ENCODE measurements around the gene DIPK1A. TPM values are rescaled to one million over a fixed set of nuclear protein-coding genes. Genes with fewer than 3 reads are reported as not detected.
"Not testable (repeated sequence)": the region's sequence is repeated elsewhere in the genome, so short reads cannot be mapped to it uniquely, and the experiment has no call there.

The DIPK1A gene
- total and polyA plus RNA-seq, 9 donors = 4.7 to 15.4 (median 8.6) TPM

- Histone ChIP-seq H3K27ac (no peak overlapping the region), H3K4me1 (ENCODE audit: insufficient read depth) (no peaks in the 10 kb centered on the region), H3K36me3 (no peaks in the 10 kb centered on the region), H3K9me3 (no peaks in the 10 kb centered on the region), H3K27me3 (no peaks in the 10 kb centered on the region), H3K4me3 (no peak overlapping the region)
- TF ChIP-seq POLR2A (IDR thresholded peaks at IDR 0.05) = no peak
- intact Hi-C loops (cut with DNase I) = no loop called here
- WGBS, 3 donors = 83 to 95% (median 90%) methylated on average over 1 of the region's 1 CpG
- DNase-seq = no peak
Observed at GRCh38 chr1:92901126-92901525, 60.1 kb downstream of the DIPK1A start.

DNA sequence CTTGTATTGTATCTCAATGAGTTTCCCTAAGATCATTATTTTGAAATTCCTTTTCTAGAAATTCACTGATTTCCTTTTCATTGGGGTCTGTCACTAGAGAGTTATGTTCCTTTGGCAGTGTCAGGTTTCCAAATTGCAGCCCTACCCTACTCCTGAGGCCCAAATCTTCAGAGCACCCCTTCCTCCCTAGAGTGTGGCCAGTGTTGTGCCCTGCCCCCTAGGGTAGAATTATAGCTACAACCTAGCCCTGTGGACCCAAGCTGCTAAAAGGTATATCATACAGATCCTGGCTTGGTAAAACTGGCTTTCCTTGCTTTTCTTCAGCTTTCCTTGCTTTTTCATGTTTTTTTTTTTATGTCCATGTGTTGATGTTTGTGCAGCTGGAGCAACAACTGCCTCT lies 60.7 kb downstream of the DIPK1A start:
- Histone ChIP-seq H3K36me3 (no peaks in the 10 kb centered on the region), H3K4me1 (ENCODE audit: insufficient read depth) (no peaks in the 10 kb centered on the region), H3K4me3 (no peak overlapping the region), H3K27me3 (no peaks in the 10 kb centered on the region), H3K27ac (no peak overlapping the region), H3K9me3 (no peaks in the 10 kb centered on the region)
- no peak for DNase-seq
- intact Hi-C loops (cut with DNase I) = no loop called here
- TF ChIP-seq, protein P1, sequence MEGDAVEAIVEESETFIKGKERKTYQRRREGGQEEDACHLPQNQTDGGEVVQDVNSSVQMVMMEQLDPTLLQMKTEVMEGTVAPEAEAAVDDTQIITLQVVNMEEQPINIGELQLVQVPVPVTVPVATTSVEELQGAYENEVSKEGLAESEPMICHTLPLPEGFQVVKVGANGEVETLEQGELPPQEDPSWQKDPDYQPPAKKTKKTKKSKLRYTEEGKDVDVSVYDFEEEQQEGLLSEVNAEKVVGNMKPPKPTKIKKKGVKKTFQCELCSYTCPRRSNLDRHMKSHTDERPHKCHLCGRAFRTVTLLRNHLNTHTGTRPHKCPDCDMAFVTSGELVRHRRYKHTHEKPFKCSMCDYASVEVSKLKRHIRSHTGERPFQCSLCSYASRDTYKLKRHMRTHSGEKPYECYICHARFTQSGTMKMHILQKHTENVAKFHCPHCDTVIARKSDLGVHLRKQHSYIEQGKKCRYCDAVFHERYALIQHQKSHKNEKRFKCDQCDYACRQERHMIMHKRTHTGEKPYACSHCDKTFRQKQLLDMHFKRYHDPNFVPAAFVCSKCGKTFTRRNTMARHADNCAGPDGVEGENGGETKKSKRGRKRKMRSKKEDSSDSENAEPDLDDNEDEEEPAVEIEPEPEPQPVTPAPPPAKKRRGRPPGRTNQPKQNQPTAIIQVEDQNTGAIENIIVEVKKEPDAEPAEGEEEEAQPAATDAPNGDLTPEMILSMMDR (IDR thresholded peaks at IDR 0.05) = no peak
- TF ChIP-seq POLR2A (IDR thresholded peaks at IDR 0.05) = no peak
- no peak for TF ChIP-seq EP300 (IDR thresholded peaks at IDR 0.05)

DNA sequence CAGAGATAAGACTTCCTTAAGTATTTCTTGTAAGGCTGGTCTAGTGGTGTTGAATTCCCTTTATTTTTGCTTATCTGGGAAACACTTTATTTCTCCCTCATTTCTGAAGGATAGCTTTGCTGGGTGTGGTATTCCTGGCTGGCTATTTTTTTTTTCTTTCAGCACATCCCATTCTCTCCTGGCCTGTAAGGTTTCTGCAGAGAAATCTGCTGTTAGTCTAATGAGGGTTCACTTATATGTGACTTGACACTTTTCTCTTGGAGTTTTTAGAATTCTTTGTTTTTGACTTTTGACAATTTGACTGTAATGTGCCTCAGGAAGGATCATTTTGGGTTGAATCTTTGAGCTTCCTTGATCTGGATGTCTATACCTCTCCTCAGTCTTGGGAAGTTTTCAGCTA lies 61.5 kb downstream of the DIPK1A start:
- Histone ChIP-seq H3K4me3 (no peak overlapping the region), H3K9me3 (no peaks in the 10 kb centered on the region), H3K36me3 (no peaks in the 10 kb centered on the region), H3K4me1 (ENCODE audit: insufficient read depth) (no peaks in the 10 kb centered on the region), H3K27me3 (no peaks in the 10 kb centered on the region), H3K27ac (no peak overlapping the region)
- no peak for DNase-seq
- intact Hi-C loops (cut with DNase I) = no loop called here
- no peak for TF ChIP-seq EP300 (IDR thresholded peaks at IDR 0.05)
- TF ChIP-seq POLR2A (IDR thresholded peaks at IDR 0.05) = no peak
- TF ChIP-seq, protein P1 (IDR thresholded peaks at IDR 0.05) = no peak

DNA sequence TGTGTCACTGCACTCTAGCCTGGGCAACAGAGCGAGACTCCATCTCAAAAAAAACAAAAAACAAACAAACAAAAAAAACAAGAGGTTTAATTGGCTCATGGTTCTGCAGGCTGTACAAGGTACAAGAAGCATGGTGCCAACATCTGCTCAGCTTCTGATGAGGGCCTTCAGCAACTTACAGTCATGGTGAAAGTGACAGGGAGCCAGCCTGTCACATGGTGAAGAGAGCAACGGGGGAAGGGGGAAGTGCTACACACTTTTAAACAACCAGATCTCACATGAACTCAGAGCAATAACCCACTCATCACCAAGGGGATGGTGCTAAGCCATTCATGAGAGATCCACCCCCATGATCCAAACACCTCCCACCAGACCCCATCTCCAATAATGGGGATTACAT lies 63.2 kb downstream of the DIPK1A start:
- H3K4me1 ChIP-seq (ENCODE audit: insufficient read depth); H3K27ac ChIP-seq; H3K36me3 ChIP-seq; H3K9me3 ChIP-seq; H3K27me3 ChIP-seq; H3K4me3 ChIP-seq; intact Hi-C loops (cut with DNase I); DNase-seq: not testable (repeated sequence)
- 72 to 87% (median 85%) methylated on average over 2 of the region's 2 CpGs for WGBS, 3 donors

DNA sequence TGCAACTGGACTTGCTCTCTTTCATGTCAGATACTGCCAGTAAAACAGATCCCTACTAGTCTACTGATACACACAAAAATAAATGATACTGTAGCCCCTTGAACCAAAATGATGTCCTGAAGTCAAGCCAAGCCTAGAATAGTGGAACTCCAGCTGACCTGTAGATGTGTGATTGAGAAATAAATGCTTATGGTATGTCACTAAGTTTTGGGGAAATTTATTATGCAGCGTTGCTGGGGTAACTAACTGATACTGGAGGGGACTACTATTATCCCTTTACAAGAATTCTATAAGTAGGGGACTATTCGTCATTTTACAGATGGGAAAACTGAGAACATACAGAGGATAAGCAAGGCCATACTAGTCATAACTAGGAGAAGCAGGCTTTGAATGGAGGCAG lies 73.8 kb downstream of the DIPK1A start:
- H3K27ac ChIP-seq = no peak overlapping the region
- no peaks in the 10 kb centered on the region for H3K36me3 ChIP-seq
- intact Hi-C loops (cut with DNase I) = no loop called here
- no peaks in the 10 kb centered on the region for H3K4me1 ChIP-seq (ENCODE audit: insufficient read depth)
- no peak overlapping the region for H3K4me3 ChIP-seq
- no peaks in the 10 kb centered on the region for H3K9me3 ChIP-seq
- no peak for DNase-seq
- TF ChIP-seq, protein P1 (IDR thresholded peaks at IDR 0.05) = no peak
- TF ChIP-seq POLR2A (IDR thresholded peaks at IDR 0.05) = no peak
- TF ChIP-seq EP300 (IDR thresholded peaks at IDR 0.05) = no peak
- no peaks in the 10 kb centered on the region for H3K27me3 ChIP-seq
- 97 to 98% (median 97%) methylated on average over 2 of the region's 2 CpGs for WGBS, 3 donors

DNA sequence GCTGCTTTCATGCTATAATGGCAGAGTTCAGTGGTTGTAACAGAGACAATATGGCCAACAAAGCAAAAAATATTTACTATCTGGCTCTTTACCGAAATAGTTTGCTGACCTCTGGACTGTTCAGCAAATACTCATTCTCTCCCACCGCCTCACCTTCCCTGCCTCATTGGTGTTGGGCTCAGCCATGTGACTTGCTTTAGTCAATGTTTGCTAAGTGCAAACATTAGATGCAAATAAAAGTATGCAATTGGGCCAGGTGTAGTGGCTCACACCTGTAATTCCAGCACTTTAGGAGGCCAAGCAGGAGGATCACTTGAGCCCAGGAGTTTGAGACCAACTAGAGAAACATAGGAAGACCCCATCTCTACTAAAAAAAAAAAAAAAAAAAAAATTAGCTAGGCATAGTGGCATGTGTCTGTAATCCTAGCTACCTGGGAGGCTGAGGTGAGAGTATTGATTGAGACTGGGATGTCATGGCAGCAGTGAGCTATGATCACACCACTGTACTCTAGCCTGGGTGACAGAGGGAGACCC lies 74.3 kb downstream of the DIPK1A start:
- DNase-seq = no peak
- H3K36me3 ChIP-seq = no peaks in the 10 kb centered on the region
- TF ChIP-seq, protein P1 (IDR thresholded peaks at IDR 0.05) = no peak
- TF ChIP-seq EP300 (IDR thresholded peaks at IDR 0.05) (no peak), POLR2A (IDR thresholded peaks at IDR 0.05) (no peak)
- intact Hi-C loops (cut with DNase I) = no loop called here
- H3K27me3 ChIP-seq = no peaks in the 10 kb centered on the region
- H3K4me3 ChIP-seq = no peak overlapping the region
- no peak overlapping the region for H3K27ac ChIP-seq
- H3K9me3 ChIP-seq = no peaks in the 10 kb centered on the region
- H3K4me1 ChIP-seq (ENCODE audit: insufficient read depth) = no peaks in the 10 kb centered on the region
- 92 to 95% (median 94%) methylated on average over 2 of the region's 2 CpGs for WGBS, 3 donors
